K562 (cell line): Measurements from ENCODE around the gene NES. TPM values are rescaled to one million over a fixed set of nuclear protein-coding genes. Genes with fewer than 3 reads are reported as not detected.
A peak's percentile ranks its signal among the peaks of the same experiment; 100 is the strongest.

ENCODE experiments used
- ADNP ChIP-seq: fragments of 200-800 bp; sonication (Bioruptor generic); IDR thresholded peaks from 2 replicates; pipeline ENCODE4 v1.6.1; 2016; ENCODE audit warnings: missing genetic modification characterization, missing compliant biosample characterization
- DDX20 ChIP-seq: fragments of 450-650 bp; IDR thresholded peaks from 2 replicates; pipeline ENCODE4 v1.6.1; 2016; ENCODE audit warnings: missing genetic modification characterization, low read depth, mild to moderate bottlenecking, missing compliant biosample characterization, moderate library complexity
- GABPA ChIP-seq: fragments of 200-800 bp; sonication (Bioruptor generic); conservative IDR thresholded peaks from 2 replicates; pipeline ENCODE4 v1.6.1; 2016; ENCODE audit warnings: low read depth, missing genetic modification characterization, missing compliant biosample characterization
- HNRNPL ChIP-seq: fragments of 200-400 bp; formaldehyde crosslinking; IDR thresholded peaks from 2 replicates; pipeline ENCODE4 v1.6.1; 2017; ENCODE audit warnings: low read depth, mild to moderate bottlenecking, low read length
- KAT7 ChIP-seq: sonication (generic); formaldehyde crosslinking; IDR thresholded peaks from 2 replicates; pipeline ENCODE4 v1.8.0; 2022; ENCODE audit warnings: missing genetic modification reagents, mild to moderate bottlenecking, borderline replicate concordance
- NCOR1 ChIP-seq: fragments of 450-650 bp; IDR thresholded peaks from 2 replicates; pipeline ENCODE4 v1.6.1; 2016; ENCODE audit warnings: mild to moderate bottlenecking, moderate library complexity
- PHF20 ChIP-seq: fragments of 450-650 bp; IDR thresholded peaks from 2 replicates; pipeline ENCODE4 v1.6.1; 2018; ENCODE audit not compliant: partially characterized antibody
- RBFOX2 ChIP-seq: fragments of 200-400 bp; formaldehyde crosslinking; IDR thresholded peaks from 2 replicates; pipeline ENCODE4 v1.6.1; 2017; ENCODE audit warnings: low read depth, mild to moderate bottlenecking, low read length, moderate library complexity
- TAF9B ChIP-seq: fragments of 450-650 bp; IDR thresholded peaks from 2 replicates; pipeline ENCODE4 v1.6.1; 2018; ENCODE audit warnings: mild to moderate bottlenecking; ENCODE audit not compliant: partially characterized antibody
- YY1 ChIP-seq, 3 experiments: IDR thresholded peaks; 2 replicates each; pipeline ENCODE4 v1.6.1; 2011; ENCODE audit warnings: low read length in 2 of 3, mild to moderate bottlenecking in 2 of 3, moderate library complexity in 2 of 3, borderline replicate concordance in 1 of 3, control low read depth in 1 of 3, low read depth in 1 of 3; ENCODE audit not compliant: insufficient read depth in 3 of 3, insufficient replicate concordance in 2 of 3, control insufficient read depth in 1 of 3, insufficient read length in 1 of 3; ENCODE audit errors: extremely low read depth in 1 of 3
- ZNF140 ChIP-seq: fragments of 250-450 bp; sonication (Bioruptor Pico); IDR thresholded peaks from 2 replicates; pipeline ENCODE4 v1.8.0; 2021; ENCODE audit warnings: moderate library complexity, mild to moderate bottlenecking, inconsistent platforms
- ZNF217 ChIP-seq: sonication (generic); formaldehyde crosslinking; IDR thresholded peaks from 2 replicates; pipeline ENCODE4 v1.8.0; 2022; ENCODE audit warnings: mild to moderate bottlenecking, missing genetic modification reagents
- ZNF75A ChIP-seq: fragments of 450-650 bp; formaldehyde crosslinking; IDR thresholded peaks from 2 replicates; pipeline ENCODE4 v1.4.0; 2020; ENCODE audit warnings: mild to moderate bottlenecking
- ZNF830 ChIP-seq: fragments of 250-450 bp; sonication (Bioruptor Pico); IDR thresholded peaks from 2 replicates; pipeline ENCODE4 v1.5.0; 2021; ENCODE audit warnings: mild to moderate bottlenecking
- polyA plus RNA-seq, 8 experiments: library from polyadenylated mRNA; depleted of rRNA in 4 of 8; stranded (reverse) in 5 of 8; unstranded in 3 of 8; fragments of >200 nt; fragmentation: Nextera tagmentation in 2 of 8; fragmentation: Illumina TruSeq in 1 of 8; extraction: Ambion mirVana in 2 of 8; extraction: Trizol in 1 of 8; gene quantifications; 2 replicates each; pipeline versions ENCODE4 v1.2.1 to v1.2.3, GENCODE V29; 2011 to 2014; ENCODE audit warnings: inconsistent platforms in 1 of 8, missing spikeins in 1 of 8
- total RNA-seq, 7 experiments: library from RNA; depleted of rRNA in 6 of 7; stranded (reverse); fragments of >200 nt in 6 of 7; fragmentation: Illumina TruSeq in 2 of 7; extraction: Trizol in 2 of 7; gene quantifications; 2 replicates each; pipeline versions ENCODE4 v1.2.1 to v1.2.3, GENCODE V29; 2011 to 2021; ENCODE audit warnings: low replicate concordance in 1 of 7
- TF ChIP-seq, protein P1 (sequence below): fragments of 450-650 bp; IDR thresholded peaks from 2 replicates; pipeline ENCODE4 v1.6.1; 2018; ENCODE audit not compliant: partially characterized antibody
- TF ChIP-seq, protein P2 (sequence below): sonication (generic); formaldehyde crosslinking; IDR thresholded peaks from 2 replicates; pipeline ENCODE4 v1.8.1; 2023; ENCODE audit warnings: mild to moderate bottlenecking, missing genetic modification reagents

The NES gene
- total and polyA plus RNA-seq, 9 of the 15 experiments (the other 6 are each of a cell fraction or from before 2014, with no cell fraction given) = 0.10 to 8.6 (median 4.2) TPM

DNA sequence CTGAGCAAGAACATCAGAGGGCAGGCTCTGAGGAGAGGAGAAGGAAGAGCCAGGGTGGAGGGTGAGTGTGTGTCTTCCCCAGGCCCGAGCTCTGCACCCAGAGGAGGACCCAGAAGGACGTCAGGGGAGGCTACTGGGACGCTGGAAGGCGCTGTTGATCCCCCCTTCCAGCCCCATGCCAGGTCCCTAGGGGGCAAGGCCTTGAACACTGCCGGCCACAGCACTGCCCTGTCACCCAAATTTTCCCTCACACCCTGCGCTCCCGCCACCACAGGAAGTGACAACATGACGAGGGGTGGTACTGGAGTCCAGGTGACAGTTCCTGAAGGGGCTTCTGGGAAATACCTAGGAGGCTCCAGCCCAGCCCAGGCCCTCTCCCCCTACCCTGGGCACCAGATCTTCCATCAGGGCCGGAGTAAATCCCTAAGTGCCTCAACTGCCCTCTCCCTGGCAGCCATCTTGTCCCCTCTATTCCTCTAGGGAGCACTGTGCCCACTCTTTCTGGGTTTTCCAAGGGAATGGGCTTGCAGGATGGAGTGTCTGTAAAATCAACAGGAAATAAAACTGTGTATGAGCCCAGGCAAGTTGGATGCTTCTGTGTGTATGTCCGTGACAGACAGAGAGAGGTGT, 18.1 kb downstream of the NES start (continued):
- TF ChIP-seq, protein P1, sequence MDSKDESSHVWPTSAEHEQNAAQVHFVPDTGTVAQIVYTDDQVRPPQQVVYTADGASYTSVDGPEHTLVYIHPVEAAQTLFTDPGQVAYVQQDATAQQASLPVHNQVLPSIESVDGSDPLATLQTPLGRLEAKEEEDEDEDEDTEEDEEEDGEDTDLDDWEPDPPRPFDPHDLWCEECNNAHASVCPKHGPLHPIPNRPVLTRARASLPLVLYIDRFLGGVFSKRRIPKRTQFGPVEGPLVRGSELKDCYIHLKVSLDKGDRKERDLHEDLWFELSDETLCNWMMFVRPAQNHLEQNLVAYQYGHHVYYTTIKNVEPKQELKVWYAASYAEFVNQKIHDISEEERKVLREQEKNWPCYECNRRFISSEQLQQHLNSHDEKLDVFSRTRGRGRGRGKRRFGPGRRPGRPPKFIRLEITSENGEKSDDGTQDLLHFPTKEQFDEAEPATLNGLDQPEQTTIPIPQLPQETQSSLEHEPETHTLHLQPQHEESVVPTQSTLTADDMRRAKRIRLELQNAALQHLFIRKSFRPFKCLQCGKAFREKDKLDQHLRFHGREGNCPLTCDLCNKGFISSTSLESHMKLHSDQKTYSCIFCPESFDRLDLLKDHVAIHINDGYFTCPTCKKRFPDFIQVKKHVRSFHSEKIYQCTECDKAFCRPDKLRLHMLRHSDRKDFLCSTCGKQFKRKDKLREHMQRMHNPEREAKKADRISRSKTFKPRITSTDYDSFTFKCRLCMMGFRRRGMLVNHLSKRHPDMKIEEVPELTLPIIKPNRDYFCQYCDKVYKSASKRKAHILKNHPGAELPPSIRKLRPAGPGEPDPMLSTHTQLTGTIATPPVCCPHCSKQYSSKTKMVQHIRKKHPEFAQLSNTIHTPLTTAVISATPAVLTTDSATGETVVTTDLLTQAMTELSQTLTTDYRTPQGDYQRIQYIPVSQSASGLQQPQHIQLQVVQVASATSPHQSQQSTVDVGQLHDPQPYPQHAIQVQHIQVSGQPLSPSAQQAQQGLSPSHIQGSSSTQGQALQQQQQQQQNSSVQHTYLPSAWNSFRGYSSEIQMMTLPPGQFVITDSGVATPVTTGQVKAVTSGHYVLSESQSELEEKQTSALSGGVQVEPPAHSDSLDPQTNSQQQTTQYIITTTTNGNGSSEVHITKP = no peak
- TF ChIP-seq, protein P2, sequence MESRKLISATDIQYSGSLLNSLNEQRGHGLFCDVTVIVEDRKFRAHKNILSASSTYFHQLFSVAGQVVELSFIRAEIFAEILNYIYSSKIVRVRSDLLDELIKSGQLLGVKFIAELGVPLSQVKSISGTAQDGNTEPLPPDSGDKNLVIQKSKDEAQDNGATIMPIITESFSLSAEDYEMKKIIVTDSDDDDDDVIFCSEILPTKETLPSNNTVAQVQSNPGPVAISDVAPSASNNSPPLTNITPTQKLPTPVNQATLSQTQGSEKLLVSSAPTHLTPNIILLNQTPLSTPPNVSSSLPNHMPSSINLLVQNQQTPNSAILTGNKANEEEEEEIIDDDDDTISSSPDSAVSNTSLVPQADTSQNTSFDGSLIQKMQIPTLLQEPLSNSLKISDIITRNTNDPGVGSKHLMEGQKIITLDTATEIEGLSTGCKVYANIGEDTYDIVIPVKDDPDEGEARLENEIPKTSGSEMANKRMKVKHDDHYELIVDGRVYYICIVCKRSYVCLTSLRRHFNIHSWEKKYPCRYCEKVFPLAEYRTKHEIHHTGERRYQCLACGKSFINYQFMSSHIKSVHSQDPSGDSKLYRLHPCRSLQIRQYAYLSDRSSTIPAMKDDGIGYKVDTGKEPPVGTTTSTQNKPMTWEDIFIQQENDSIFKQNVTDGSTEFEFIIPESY (CRISPR knock-in tag) = no peak
- TF ChIP-seq TAF9B (no peak), NCOR1 (no peak), ZNF830 (no peak), ZNF75A (CRISPR knock-in tag) (no peak), ZNF140 (no peak), KAT7 (no peak), ADNP (tag) (no peak), HNRNPL (no peak), DDX20 (tag) (no peak), RBFOX2 (peak; percentile 51; the same call in 1 of the 2 replicates), ZNF217 (no peak), PHF20 (no peak), GABPA (tag) (no peak), YY1 (IDR thresholded peaks at IDR 0.05; ENCODE audit: borderline replicate concordance in 1 of 3, control insufficient read depth in 1 of 3, extremely low read depth in 1 of 3, insufficient read depth in 3 of 3, insufficient read length in 1 of 3, insufficient replicate concordance in 2 of 3, low read depth in 1 of 3, low read length in 2 of 3) (peak in 2 of 3 experiments; percentile 21 to 58)
